ENCODE results near the gene DPYSL3.

The DPYSL3 gene

DNA sequence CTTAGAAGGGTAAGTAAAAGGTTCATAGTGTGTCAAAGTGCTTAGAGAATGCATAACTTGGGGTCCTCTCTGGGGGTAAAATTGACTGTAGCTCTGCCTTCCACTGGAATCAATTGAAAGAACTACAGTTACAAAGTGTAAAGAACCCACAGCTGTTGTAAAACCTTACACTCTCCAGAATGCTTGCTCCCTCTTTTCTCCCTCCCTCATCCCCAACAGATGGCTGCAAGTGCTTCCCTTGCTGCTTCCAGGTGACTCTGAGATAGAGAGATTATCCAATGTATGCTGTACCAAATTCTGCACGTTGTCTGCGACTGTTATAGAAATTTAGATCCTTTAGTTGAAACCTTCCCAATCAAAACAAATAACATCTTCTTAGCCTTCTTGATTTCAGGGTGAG, 149.1 kb downstream of the DPYSL3 start:
- FAIRE-seq = no peak

GRCh38 chr5:147359581-147359980, 150.3 kb downstream of the DPYSL3 start:
- FAIRE-seq = no peak

GRCh38 chr5:147359101-147359500, 150.8 kb downstream of the DPYSL3 start:
- FAIRE-seq = no peak

- FAIRE-seq = no peak
Observed at GRCh38 chr5:147349241-147349640, 160.6 kb downstream of the DPYSL3 start.

DNA sequence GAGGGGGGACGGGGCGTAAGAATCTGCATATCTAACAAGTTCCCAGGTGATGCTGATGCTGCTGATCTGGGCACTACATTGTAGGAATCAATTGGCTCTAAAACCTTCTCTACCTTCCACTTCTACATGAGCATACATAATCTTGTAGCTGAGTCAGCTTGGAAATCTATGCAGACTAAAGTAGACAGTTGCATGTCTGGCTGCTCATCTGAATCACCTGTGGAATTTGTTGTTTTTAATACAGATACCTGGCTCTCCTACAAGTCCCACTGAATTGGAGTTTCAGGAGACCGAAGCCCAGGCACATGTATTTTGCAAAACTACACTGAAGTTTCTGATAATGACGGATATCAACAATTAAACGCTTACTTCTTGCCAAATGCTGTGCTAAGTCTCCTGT, 161.4 kb downstream of the DPYSL3 start:
- FAIRE-seq = no peak

- no peak for FAIRE-seq
Observed at GRCh38 chr5:147348046-147348445, 161.8 kb downstream of the DPYSL3 start.

DNA sequence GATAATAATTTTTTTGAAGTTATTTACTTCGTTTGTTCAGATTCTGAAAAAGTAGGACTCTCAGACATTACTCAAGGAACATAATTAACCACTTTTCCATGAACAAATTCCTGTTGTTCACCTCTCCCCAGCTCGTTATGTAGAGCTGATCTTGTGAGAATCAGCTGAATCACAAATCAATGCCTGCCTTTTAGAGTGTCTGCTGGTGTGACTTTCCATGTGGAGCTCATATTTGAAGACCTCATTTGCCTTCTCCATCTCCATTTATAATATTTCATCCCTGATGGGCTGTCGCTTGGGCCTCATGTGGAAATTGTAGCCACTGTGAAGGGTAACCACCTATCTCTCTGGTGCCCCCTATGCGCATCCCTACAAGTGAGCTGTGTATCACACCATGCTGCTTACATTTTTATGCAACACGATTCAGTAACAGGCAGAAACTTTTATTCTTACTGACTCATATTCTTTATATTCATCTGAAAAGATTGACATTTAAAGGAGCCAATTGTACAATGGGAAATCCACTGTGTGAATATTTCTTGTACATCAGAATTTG, 163.8 kb downstream of the DPYSL3 start:
- no peak for FAIRE-seq

GRCh38 chr5:147344861-147345260, 165.0 kb downstream of the DPYSL3 start:
- FAIRE-seq = no peak

GRCh38 chr5:147341345-147341744, 168.5 kb downstream of the DPYSL3 start:
- no peak for FAIRE-seq

DNA sequence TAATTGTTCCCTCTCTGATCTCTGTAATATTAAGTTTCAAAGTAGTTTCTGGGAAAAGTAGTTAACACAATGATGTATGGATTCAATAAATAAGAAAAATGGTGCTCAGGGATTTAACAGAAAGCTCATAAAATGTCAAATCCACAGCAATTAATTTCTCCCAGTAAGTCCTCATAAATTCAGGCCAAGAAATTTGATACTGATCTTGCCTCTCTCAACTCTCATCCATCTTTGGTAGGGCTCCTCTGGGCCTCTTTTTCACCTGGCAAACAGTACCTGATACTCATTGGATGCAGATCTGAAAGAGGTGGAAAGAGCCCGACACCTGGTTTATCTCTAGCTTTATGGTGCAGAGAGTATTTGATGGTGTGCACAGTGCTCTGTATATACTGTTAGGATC, 168.9 kb downstream of the DPYSL3 start:
- FAIRE-seq = no peak

All from TTC549 (cell line).